Vagina (tissue), 2 donors: Measurements from ENCODE around the gene ROGDI.

Experiments
- CTCF ChIP-seq, 3 experiments: fragments of 450-650 bp in 2 of 3; fragments of 200-600 bp in 1 of 3; sonication (generic) in 1 of 3; IDR thresholded peaks; one replicate each; pipeline ENCODE4 v1.5.1; 2017 to 2019; ENCODE audit warnings: antibody characterized with exemption in 3 of 3, mild to moderate bottlenecking in 2 of 3, moderate library complexity in 2 of 3
- POLR2A ChIP-seq, 2 donors: fragments of 450-650 bp; IDR thresholded peaks; one replicate each; pipeline ENCODE4 v1.6.1; 2017; ENCODE audit warnings: antibody characterized with exemption in 2 of 2, mild to moderate bottlenecking in 2 of 2, moderate library complexity in 2 of 2
- POLR2AphosphoS5 ChIP-seq, 2 donors: sonication (generic); formaldehyde crosslinking; IDR thresholded peaks; one replicate each; pipeline ENCODE4 v1.9.0; 2017; ENCODE audit warnings: antibody characterized with exemption in 2 of 2, mild to moderate bottlenecking in 2 of 2, low read depth in 1 of 2; ENCODE audit not compliant: insufficient read depth in 1 of 2

DNA sequence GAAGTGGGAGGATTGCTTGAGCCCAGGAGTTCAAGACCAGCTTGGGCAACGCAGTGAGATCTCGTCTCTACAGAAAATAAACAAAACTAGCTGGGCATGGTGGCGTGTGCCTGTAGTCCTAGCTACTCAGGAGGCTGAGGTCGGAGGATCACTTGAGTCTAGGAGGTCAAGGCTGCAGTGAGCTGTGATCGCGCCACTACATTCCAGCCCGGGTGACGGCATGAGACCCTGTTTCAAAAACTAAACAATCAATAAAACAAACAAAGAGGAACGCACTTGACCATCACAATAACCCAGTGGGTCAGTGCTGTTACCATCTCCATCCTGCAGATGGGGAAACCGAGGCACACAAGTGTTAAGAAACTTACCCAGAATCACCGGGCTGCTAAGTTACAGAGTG, 49.2 kb downstream of the ROGDI start:
- TF ChIP-seq CTCF (IDR thresholded peaks at IDR 0.05) (no peak), POLR2AphosphoS5 (IDR thresholded peaks at IDR 0.05; ENCODE audit: insufficient read depth in 1 of 2, low read depth in 1 of 2) (no peak), POLR2A (IDR thresholded peaks at IDR 0.05) (no peak)
